Measurements from ENCODE around the gene RRAGD.

- TF ChIP-seq, protein P1, sequence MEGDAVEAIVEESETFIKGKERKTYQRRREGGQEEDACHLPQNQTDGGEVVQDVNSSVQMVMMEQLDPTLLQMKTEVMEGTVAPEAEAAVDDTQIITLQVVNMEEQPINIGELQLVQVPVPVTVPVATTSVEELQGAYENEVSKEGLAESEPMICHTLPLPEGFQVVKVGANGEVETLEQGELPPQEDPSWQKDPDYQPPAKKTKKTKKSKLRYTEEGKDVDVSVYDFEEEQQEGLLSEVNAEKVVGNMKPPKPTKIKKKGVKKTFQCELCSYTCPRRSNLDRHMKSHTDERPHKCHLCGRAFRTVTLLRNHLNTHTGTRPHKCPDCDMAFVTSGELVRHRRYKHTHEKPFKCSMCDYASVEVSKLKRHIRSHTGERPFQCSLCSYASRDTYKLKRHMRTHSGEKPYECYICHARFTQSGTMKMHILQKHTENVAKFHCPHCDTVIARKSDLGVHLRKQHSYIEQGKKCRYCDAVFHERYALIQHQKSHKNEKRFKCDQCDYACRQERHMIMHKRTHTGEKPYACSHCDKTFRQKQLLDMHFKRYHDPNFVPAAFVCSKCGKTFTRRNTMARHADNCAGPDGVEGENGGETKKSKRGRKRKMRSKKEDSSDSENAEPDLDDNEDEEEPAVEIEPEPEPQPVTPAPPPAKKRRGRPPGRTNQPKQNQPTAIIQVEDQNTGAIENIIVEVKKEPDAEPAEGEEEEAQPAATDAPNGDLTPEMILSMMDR (IDR thresholded peaks at IDR 0.05), result no peak
- TF ChIP-seq EZH2 (IDR thresholded peaks at IDR 0.05; ENCODE audit: borderline replicate concordance, insufficient read depth, low read depth, low read length, poor library complexity, severe bottlenecking), result no peak
Observed at GRCh38 chr6:89412071-89413005, at the start of gene RRAGD.

Measured in B cell (primary cell).